ENCODE results near the gene PPOX.

PPOX gene

GRCh38 chr1:161176468-161177111 lies 10.4 kb downstream of the PPOX start:
- DNase-seq = no peak

GRCh38 chr1:161177112-161177935 lies 11.1 kb downstream of the PPOX start, which contains the start of gene B4GALT3:
Gene B4GALT3, minus strand, starts transcription at chr1:161177507. Its CDS starts 1,447 bp downstream, at chr1:161176060.
- DNase-seq = peak; percentile 88

- no peak for DNase-seq
These were observed 11.7 kb downstream of the PPOX start for GRCh38 chr1:161177936-161178244.

- DNase-seq = no peak
These were observed 13.5 kb downstream of the PPOX start for GRCh38 chr1:161179698-161180097.

- no peak for DNase-seq
These were observed 14.4 kb downstream of the PPOX start for GRCh38 chr1:161180639-161181038.

GRCh38 chr1:161182214-161182613 lies 16.0 kb downstream of the PPOX start:
- peak; percentile 64 for DNase-seq

GRCh38 chr1:161185282-161185682 lies 19.1 kb downstream of the PPOX start:
- DNase-seq = peak; percentile 85

- no peak for DNase-seq
These were observed 19.6 kb downstream of the PPOX start for GRCh38 chr1:161185732-161186311.

GRCh38 chr1:161187311-161187710 lies 21.1 kb downstream of the PPOX start:
- DNase-seq = no peak

GRCh38 chr1:161188381-161188780 lies 22.2 kb downstream of the PPOX start:
- no peak for DNase-seq

- DNase-seq = no peak
These were observed 22.8 kb downstream of the PPOX start for GRCh38 chr1:161189036-161189435.

GRCh38 chr1:161190962-161191521 lies 24.8 kb downstream of the PPOX start:
- DNase-seq = no peak

GRCh38 chr1:161191971-161192370 lies 25.7 kb downstream of the PPOX start:
- DNase-seq = no peak

GRCh38 chr1:161192476-161193465 lies 26.5 kb downstream of the PPOX start:
- peak; percentile 67 for DNase-seq

- no peak for DNase-seq
These were observed 27.5 kb downstream of the PPOX start for GRCh38 chr1:161193561-161194235.

- DNase-seq = no peak
These were observed 28.9 kb downstream of the PPOX start for GRCh38 chr1:161195171-161195570.

- no peak for DNase-seq
These were observed 29.9 kb downstream of the PPOX start for GRCh38 chr1:161196111-161196510.

GRCh38 chr1:161196521-161197451 lies 30.6 kb downstream of the PPOX start:
- DNase-seq = no peak

GRCh38 chr1:161197560-161198193 lies 31.5 kb downstream of the PPOX start:
- no peak for DNase-seq

Data from central memory CD4-positive, alpha-beta T cell (primary cell).